ENCODE results near the gene HADHA.

Gene HADHA

DNA sequence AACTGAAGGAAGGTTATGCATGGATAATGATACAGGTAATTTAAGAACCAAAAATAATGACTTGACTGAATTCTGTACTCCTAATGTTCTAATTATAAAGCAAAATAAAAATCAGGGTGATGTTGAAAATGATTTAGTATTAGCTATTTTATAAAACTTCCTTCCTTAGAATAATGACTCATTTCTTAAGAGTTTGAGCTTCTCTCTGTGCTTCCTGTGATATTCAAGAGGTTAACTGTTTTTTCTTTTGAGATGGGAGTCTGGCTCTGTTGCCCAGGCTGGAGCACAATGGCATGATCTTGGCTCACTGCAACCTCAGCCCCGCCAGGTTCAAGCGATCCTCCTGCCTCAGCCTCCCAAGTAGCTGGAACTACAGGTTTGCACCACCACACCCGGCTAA is 14.8 kb downstream of the HADHA start:
- no peak overlapping the region for H3K9ac ChIP-seq (ENCODE audit: low read length)
- H4K91ac ChIP-seq (ENCODE audit: low read length), result no peak overlapping the region
- H3K18ac ChIP-seq (ENCODE audit: low read depth in 1 of 2, low read length in 2 of 2), result no peak overlapping the region
- no peak overlapping the region for H2BK5ac ChIP-seq (ENCODE audit: low read depth, low read length, poor library complexity, severe bottlenecking)
- H3K27me3 ChIP-seq (ENCODE audit: control insufficient read depth in 1 of 2, insufficient read depth in 1 of 2, low read length in 2 of 2), result no peaks in the 10 kb centered on the region
- no peak overlapping the region for H4K8ac ChIP-seq (ENCODE audit: low read length)
- H3K4me2 ChIP-seq (ENCODE audit: low read length, poor library complexity, severe bottlenecking), result no peak overlapping the region
- H3K9me3 ChIP-seq (ENCODE audit: control insufficient read depth, low read length), result peaks cover 26% of the 10 kb centered on the region
- peaks cover 11% of the 10 kb centered on the region for H3K79me1 ChIP-seq (replicated peaks; ENCODE audit: low read length, poor library complexity, severe bottlenecking)
- H2BK12ac ChIP-seq (ENCODE audit: low read length in 2 of 2), result no peak overlapping the region
- peaks cover 40 to 99% of the 10 kb centered on the region in 2 experiments for H3K36me3 ChIP-seq (ENCODE audit: control insufficient read depth in 1 of 2, insufficient read depth in 2 of 2, low read depth in 1 of 2, low read length in 2 of 2)
- no peak overlapping the region for H3K4ac ChIP-seq (ENCODE audit: low read depth in 1 of 2, low read length in 2 of 2)
- H3K14ac ChIP-seq (ENCODE audit: low read length in 2 of 2), result no peak overlapping the region
- 100% methylated on average over 3 of the region's 3 CpGs for WGBS
- no peak overlapping the region for H2AFZ ChIP-seq (ENCODE audit: low read depth, low read length)
- H3K4me1 ChIP-seq (ENCODE audit: control insufficient read depth, insufficient read depth, low read depth, low read length), result no peaks in the 10 kb centered on the region
- H2AK5ac ChIP-seq (ENCODE audit: low read length, severe bottlenecking), result no peak overlapping the region
- DNase-seq, result no peak
- H3K23ac ChIP-seq (ENCODE audit: low read length in 2 of 2), result no peak overlapping the region
- H3K4me3 ChIP-seq (ENCODE audit: insufficient read depth in 1 of 2, low read depth in 1 of 2, low read length in 2 of 2), result no peak overlapping the region
- H2BK120ac ChIP-seq (ENCODE audit: low read depth, low read length), result no peak overlapping the region
- H2BK15ac ChIP-seq (ENCODE audit: low read depth, poor library complexity, severe bottlenecking), result no peak overlapping the region
- no peak overlapping the region for H3K27ac ChIP-seq (ENCODE audit: low read length, poor library complexity, severe bottlenecking)

GRCh38 chr2:26224095-26224494 is 20.3 kb downstream of the HADHA start:
- Histone ChIP-seq H3K9me3 (ENCODE audit: control insufficient read depth, low read length) (peaks cover 41% of the 10 kb centered on the region), H3K23ac (ENCODE audit: low read length in 2 of 2) (no peak overlapping the region), H3K27me3 (ENCODE audit: control insufficient read depth in 1 of 2, insufficient read depth in 1 of 2, low read length in 2 of 2) (no peaks in the 10 kb centered on the region), H3K79me1 (replicated peaks; ENCODE audit: low read length, poor library complexity, severe bottlenecking) (peaks cover 29% of the 10 kb centered on the region), H3K4me3 (ENCODE audit: insufficient read depth in 1 of 2, low read depth in 1 of 2, low read length in 2 of 2) (no peak overlapping the region), H2BK12ac (ENCODE audit: low read length in 2 of 2) (no peak overlapping the region), H3K9ac (ENCODE audit: low read length) (no peak overlapping the region), H3K14ac (ENCODE audit: low read length in 2 of 2) (no peak overlapping the region), H2BK15ac (ENCODE audit: low read depth, poor library complexity, severe bottlenecking) (no peak overlapping the region), H3K4me1 (ENCODE audit: control insufficient read depth, insufficient read depth, low read depth, low read length) (no peaks in the 10 kb centered on the region), H3K4me2 (ENCODE audit: low read length, poor library complexity, severe bottlenecking) (no peak overlapping the region), H3K4ac (ENCODE audit: low read depth in 1 of 2, low read length in 2 of 2) (no peak overlapping the region), H3K27ac (ENCODE audit: low read length, poor library complexity, severe bottlenecking) (peak overlapping the region; percentile 14), H4K91ac (ENCODE audit: low read length) (no peak overlapping the region), H2BK5ac (ENCODE audit: low read depth, low read length, poor library complexity, severe bottlenecking) (no peak overlapping the region), H2AFZ (ENCODE audit: low read depth, low read length) (no peak overlapping the region), H2BK120ac (ENCODE audit: low read depth, low read length) (no peak overlapping the region), H3K18ac (ENCODE audit: low read depth in 1 of 2, low read length in 2 of 2) (no peak overlapping the region), H2AK5ac (ENCODE audit: low read length, severe bottlenecking) (no peak overlapping the region), H3K36me3 (ENCODE audit: control insufficient read depth in 1 of 2, insufficient read depth in 2 of 2, low read depth in 1 of 2, low read length in 2 of 2) (peaks cover 39 to 95% of the 10 kb centered on the region in 2 experiments), H4K8ac (ENCODE audit: low read length) (no peak overlapping the region)
- 100% methylated on average over 1 of the region's 2 CpGs for WGBS
- no peak for DNase-seq

- no peak overlapping the region for H4K8ac ChIP-seq (ENCODE audit: low read length)
- no peak overlapping the region for H3K9ac ChIP-seq (ENCODE audit: low read length)
- no peak overlapping the region for H2AK5ac ChIP-seq (ENCODE audit: low read length, severe bottlenecking)
- H3K4ac ChIP-seq (ENCODE audit: low read depth in 1 of 2, low read length in 2 of 2), result no peak overlapping the region
- H3K9me3 ChIP-seq (ENCODE audit: control insufficient read depth, low read length), result peaks cover 47% of the 10 kb centered on the region
- H3K23ac ChIP-seq (ENCODE audit: low read length in 2 of 2), result no peak overlapping the region
- H3K4me1 ChIP-seq (ENCODE audit: control insufficient read depth, insufficient read depth, low read depth, low read length), result no peaks in the 10 kb centered on the region
- no peak for DNase-seq
- H3K79me1 ChIP-seq (replicated peaks; ENCODE audit: low read length, poor library complexity, severe bottlenecking), result peaks cover 27% of the 10 kb centered on the region
- 92% methylated on average over 1 of the region's 1 CpG for WGBS
- no peak overlapping the region for H2BK12ac ChIP-seq (ENCODE audit: low read length in 2 of 2)
- H3K14ac ChIP-seq (ENCODE audit: low read length in 2 of 2), result no peak overlapping the region
- H3K18ac ChIP-seq (ENCODE audit: low read depth in 1 of 2, low read length in 2 of 2), result no peak overlapping the region
- no peak overlapping the region for H3K27ac ChIP-seq (ENCODE audit: low read length, poor library complexity, severe bottlenecking)
- no peak overlapping the region for H3K4me2 ChIP-seq (ENCODE audit: low read length, poor library complexity, severe bottlenecking)
- H2AFZ ChIP-seq (ENCODE audit: low read depth, low read length), result no peak overlapping the region
- H2BK15ac ChIP-seq (ENCODE audit: low read depth, poor library complexity, severe bottlenecking), result no peak overlapping the region
- H3K36me3 ChIP-seq (ENCODE audit: control insufficient read depth in 1 of 2, insufficient read depth in 2 of 2, low read depth in 1 of 2, low read length in 2 of 2), result peaks cover 30 to 91% of the 10 kb centered on the region in 2 experiments
- H2BK120ac ChIP-seq (ENCODE audit: low read depth, low read length), result no peak overlapping the region
- no peaks in the 10 kb centered on the region for H3K27me3 ChIP-seq (ENCODE audit: control insufficient read depth in 1 of 2, insufficient read depth in 1 of 2, low read length in 2 of 2)
- H2BK5ac ChIP-seq (ENCODE audit: low read depth, low read length, poor library complexity, severe bottlenecking), result no peak overlapping the region
- no peak overlapping the region for H3K4me3 ChIP-seq (ENCODE audit: insufficient read depth in 1 of 2, low read depth in 1 of 2, low read length in 2 of 2)
- H4K91ac ChIP-seq (ENCODE audit: low read length), result no peak overlapping the region
These were observed 21.4 kb downstream of the HADHA start for GRCh38 chr2:26223018-26223417.

- H2AK5ac ChIP-seq (ENCODE audit: low read length, severe bottlenecking), result no peak overlapping the region
- peak; percentile 5 for DNase-seq
- H4K91ac ChIP-seq (ENCODE audit: low read length), result no peak overlapping the region
- no peak overlapping the region for H4K8ac ChIP-seq (ENCODE audit: low read length)
- no peak overlapping the region for H3K27ac ChIP-seq (ENCODE audit: low read length, poor library complexity, severe bottlenecking)
- H3K14ac ChIP-seq (ENCODE audit: low read length in 2 of 2), result no peak overlapping the region
- H3K79me1 ChIP-seq (replicated peaks; ENCODE audit: low read length, poor library complexity, severe bottlenecking), result peaks cover 33% of the 10 kb centered on the region
- H3K4ac ChIP-seq (ENCODE audit: low read depth in 1 of 2, low read length in 2 of 2), result no peak overlapping the region
- no peak overlapping the region for H3K23ac ChIP-seq (ENCODE audit: low read length in 2 of 2)
- H3K9ac ChIP-seq (ENCODE audit: low read length), result no peak overlapping the region
- peaks cover 26 to 93% of the 10 kb centered on the region in 2 experiments for H3K36me3 ChIP-seq (ENCODE audit: control insufficient read depth in 1 of 2, insufficient read depth in 2 of 2, low read depth in 1 of 2, low read length in 2 of 2)
- H3K27me3 ChIP-seq (ENCODE audit: control insufficient read depth in 1 of 2, insufficient read depth in 1 of 2, low read length in 2 of 2), result no peaks in the 10 kb centered on the region
- H3K4me2 ChIP-seq (ENCODE audit: low read length, poor library complexity, severe bottlenecking), result no peak overlapping the region
- H3K9me3 ChIP-seq (ENCODE audit: control insufficient read depth, low read length), result peaks cover 42% of the 10 kb centered on the region
- 82% methylated on average over 6 of the region's 6 CpGs for WGBS
- no peak overlapping the region for H2BK120ac ChIP-seq (ENCODE audit: low read depth, low read length)
- no peak overlapping the region for H2BK12ac ChIP-seq (ENCODE audit: low read length in 2 of 2)
- no peak overlapping the region for H2AFZ ChIP-seq (ENCODE audit: low read depth, low read length)
- no peak overlapping the region for H2BK5ac ChIP-seq (ENCODE audit: low read depth, low read length, poor library complexity, severe bottlenecking)
- H3K4me1 ChIP-seq (ENCODE audit: control insufficient read depth, insufficient read depth, low read depth, low read length), result no peaks in the 10 kb centered on the region
- H3K4me3 ChIP-seq (ENCODE audit: insufficient read depth in 1 of 2, low read depth in 1 of 2, low read length in 2 of 2), result peak overlapping the region in 1 of 2 experiments; percentile 19
- no peak overlapping the region for H2BK15ac ChIP-seq (ENCODE audit: low read depth, poor library complexity, severe bottlenecking)
- no peak overlapping the region for H3K18ac ChIP-seq (ENCODE audit: low read depth in 1 of 2, low read length in 2 of 2)
These were observed 26.7 kb downstream of the HADHA start for GRCh38 chr2:26217720-26218119.
